SK-N-SH (cell line): ENCODE results near the gene SMIM10L1. TPM values are rescaled to one million over a fixed set of nuclear protein-coding genes. Genes with fewer than 3 reads are reported as not detected.

Experiments
- CTCF ChIA-PET: fragments of 300-600, 350-600 bp; formaldehyde crosslinking; extraction: SDS; loops from one replicate; lab custom pipeline; 2021; lab: Yijun Ruan, JAX
- POLR2A ChIA-PET: fragments of 350-600 bp; sonication (Branson Sonifier 250); formaldehyde crosslinking; extraction: SDS; loops from one replicate; lab custom pipeline; 2020; ENCODE audit warnings: antibody characterized with exemption, inconsistent platforms; lab: Yijun Ruan, JAX
- DNase-seq: peaks from one replicate; pipeline ENCODE4 v3.0.0; 2012
- H2AFZ ChIP-seq: fragments of 200-600 bp; sonication (generic); 2 replicates; pipeline ENCODE4 v1.8.1; 2016; ENCODE audit warnings: antibody characterized with exemption, mild to moderate bottlenecking, low read depth
- H3F3A ChIP-seq: fragments of 200-600 bp; sonication (generic); replicated peaks from 2 replicates; pipeline ENCODE3; 2016; ENCODE audit warnings: antibody characterized with exemption, mild to moderate bottlenecking; ENCODE audit not compliant: insufficient read depth
- H3K27ac ChIP-seq, 2 experiments: fragments of 200-500 bp in 1 of 2; fragments of 200-600 bp in 1 of 2; sonication (Bioruptor generic) in 1 of 2; sonication (generic), shearing (Covaris generic) in 1 of 2; 2 replicates each; pipeline versions ENCODE4 v1.5.1 to v1.6.1; 2014 to 2016; ENCODE audit warnings: low read depth in 2 of 2, inconsistent platforms in 1 of 2, low read length in 1 of 2, mild to moderate bottlenecking in 1 of 2, mixed read lengths in 1 of 2
- H3K27me3 ChIP-seq: fragments of 200-600 bp; sonication (generic), shearing (Covaris generic); 2 replicates; pipeline ENCODE4 v1.6.1; 2016; ENCODE audit warnings: mixed run types; ENCODE audit not compliant: insufficient read depth
- H3K36me3 ChIP-seq, 2 experiments: fragments of 200-500 bp in 1 of 2; fragments of 200-600 bp in 1 of 2; sonication (Bioruptor generic) in 1 of 2; sonication (generic) in 1 of 2; replicated peaks in 1 of 2; 2 replicates each; pipeline versions ENCODE3 to v1.5.1; 2014 to 2016; ENCODE audit warnings: low read length in 1 of 2, mild to moderate bottlenecking in 1 of 2; ENCODE audit not compliant: insufficient read depth in 2 of 2, control insufficient read depth in 1 of 2
- H3K4me1 ChIP-seq, 2 experiments: fragments of 200-500 bp in 1 of 2; fragments of 200-600 bp in 1 of 2; sonication (Bioruptor generic) in 1 of 2; sonication (generic), shearing (Covaris generic) in 1 of 2; 2 replicates each; pipeline versions ENCODE4 v1.5.1 to v1.6.1; 2014 to 2016; ENCODE audit warnings: low read depth in 1 of 2, low read length in 1 of 2, mixed run types in 1 of 2; ENCODE audit not compliant: insufficient read depth in 2 of 2, control insufficient read depth in 1 of 2
- H3K4me2 ChIP-seq: fragments of 200-600 bp; sonication (generic), shearing (Covaris generic); 2 replicates; pipeline ENCODE4 v1.6.1; 2017; ENCODE audit warnings: mixed run types
- H3K4me3 ChIP-seq, 2 experiments: fragments of 200-500 bp in 1 of 2; fragments of 200-600 bp in 1 of 2; sonication (Bioruptor generic) in 1 of 2; sonication (generic), shearing (Covaris generic) in 1 of 2; 2 replicates each; pipeline versions ENCODE4 v1.5.1 to v1.8.1; 2014 to 2016; ENCODE audit warnings: low read depth in 2 of 2, inconsistent platforms in 1 of 2, low read length in 1 of 2, mild to moderate bottlenecking in 1 of 2, mixed read lengths in 1 of 2, moderate library complexity in 1 of 2
- H3K79me2 ChIP-seq: fragments of 200-600 bp; sonication (generic); 2 replicates; pipeline ENCODE4 v1.8.1; 2017; ENCODE audit warnings: mild to moderate bottlenecking; ENCODE audit not compliant: insufficient read depth
- H3K9ac ChIP-seq: fragments of 200-600 bp; sonication (generic); 2 replicates; pipeline ENCODE4 v1.6.1; 2017; ENCODE audit warnings: mixed run types
- H3K9me2 ChIP-seq: fragments of 200-600 bp; sonication (generic); 2 replicates; pipeline ENCODE4 v1.6.1; 2017; ENCODE audit warnings: mixed run types
- H3K9me3 ChIP-seq: fragments of 200-600 bp; sonication (generic); 2 replicates; pipeline ENCODE4 v1.6.1; 2017; ENCODE audit warnings: mixed run types, mild to moderate bottlenecking, moderate library complexity
- H4K20me1 ChIP-seq: fragments of 200-600 bp; sonication (generic); 2 replicates; pipeline ENCODE4 v1.6.1; 2017; ENCODE audit warnings: mild to moderate bottlenecking, mixed run types; ENCODE audit not compliant: insufficient read depth
- CHD2 ChIP-seq: fragments of 150-350 bp; IDR thresholded peaks from 2 replicates; pipeline ENCODE4 v1.6.1; 2018; ENCODE audit warnings: low read length; ENCODE audit not compliant: partially characterized antibody
- ELF1 ChIP-seq: IDR thresholded peaks from 2 replicates; pipeline ENCODE4 v1.4.0; 2012
- EP300 ChIP-seq, 2 experiments: IDR thresholded peaks; 2 replicates each; pipeline versions ENCODE4 v1.4.0 to v1.6.1; 2012; ENCODE audit warnings: borderline replicate concordance in 1 of 2, low read depth in 1 of 2, low read length in 1 of 2
- FOXJ3 ChIP-seq: sonication (generic); formaldehyde crosslinking; IDR thresholded peaks from 2 replicates; pipeline ENCODE4 v1.5.1; 2020; ENCODE audit warnings: mild to moderate bottlenecking, missing genetic modification reagents
- FOXM1 ChIP-seq: IDR thresholded peaks from 2 replicates; pipeline ENCODE4 v1.4.0; 2012; ENCODE audit warnings: low read depth, mild to moderate bottlenecking
- GATA2 ChIP-seq: sonication (generic); formaldehyde crosslinking; IDR thresholded peaks from 2 replicates; pipeline ENCODE4 v1.5.0; 2020; ENCODE audit warnings: mild to moderate bottlenecking, missing genetic modification reagents
- MXI1 ChIP-seq: IDR thresholded peaks from 2 replicates; pipeline ENCODE4 v1.6.1; 2012; ENCODE audit warnings: mild to moderate bottlenecking, low read depth, low read length, improper control_type of control experiment
- NFIC ChIP-seq: IDR thresholded peaks from 2 replicates; pipeline ENCODE4 v1.4.0; 2012; ENCODE audit warnings: borderline replicate concordance
- NRF1 ChIP-seq: IDR thresholded peaks from 2 replicates; pipeline ENCODE4 v1.6.1; 2012; ENCODE audit warnings: low read depth, mild to moderate bottlenecking, low read length
- POLR2AphosphoS5 ChIP-seq: IDR thresholded peaks from 2 replicates; pipeline ENCODE4 v1.6.1; 2012; ENCODE audit warnings: low read depth, low read length
- RAD21 ChIP-seq: IDR thresholded peaks from 2 replicates; pipeline ENCODE4 v1.6.1; 2012; ENCODE audit warnings: mild to moderate bottlenecking, low read length
- RCOR1 ChIP-seq: fragments of 150-350 bp; IDR thresholded peaks from 2 replicates; pipeline ENCODE4 v1.6.1; 2017; ENCODE audit warnings: antibody characterized with exemption, low read length
- SIN3A ChIP-seq: IDR thresholded peaks from 2 replicates; pipeline ENCODE4 v1.6.1; 2012; ENCODE audit warnings: low read depth, mild to moderate bottlenecking, low read length, moderate library complexity, borderline replicate concordance
- TCF12 ChIP-seq: IDR thresholded peaks from 2 replicates; pipeline ENCODE4 v1.4.0; 2012
- WGBS: methylation state at CpG from one replicate; pipeline ENCODE4 v1.1.6; 2017; ENCODE audit warnings: low lambda C conversion rate; 5-methylcytosine and 5-hydroxymethylcytosine counted together
- polyA plus RNA-seq, 3 experiments: library from polyadenylated mRNA; depleted of rRNA; stranded (reverse); fragments of >200 nt; gene quantifications; 2 replicates each; pipeline ENCODE4 v1.2.3, GENCODE V29; 2012
- TF ChIP-seq, protein P1 (sequence below): fragments of 150-350 bp; IDR thresholded peaks from 2 replicates; pipeline ENCODE4 v1.6.1; 2016; ENCODE audit warnings: mild to moderate bottlenecking, low read depth, low read length
- TF ChIP-seq, protein P2 (sequence below): IDR thresholded peaks from 2 replicates; pipeline ENCODE4 v1.4.0; 2012; ENCODE audit warnings: low read depth, borderline replicate concordance
- TF ChIP-seq, protein P3 (sequence below): IDR thresholded peaks from 2 replicates; pipeline ENCODE4 v1.4.0; 2012; ENCODE audit warnings: low read depth

The SMIM10L1 gene
- polyA plus RNA-seq, 1 of the 3 experiments (the other 2 are of a cell fraction): 4.3 TPM

DNA sequence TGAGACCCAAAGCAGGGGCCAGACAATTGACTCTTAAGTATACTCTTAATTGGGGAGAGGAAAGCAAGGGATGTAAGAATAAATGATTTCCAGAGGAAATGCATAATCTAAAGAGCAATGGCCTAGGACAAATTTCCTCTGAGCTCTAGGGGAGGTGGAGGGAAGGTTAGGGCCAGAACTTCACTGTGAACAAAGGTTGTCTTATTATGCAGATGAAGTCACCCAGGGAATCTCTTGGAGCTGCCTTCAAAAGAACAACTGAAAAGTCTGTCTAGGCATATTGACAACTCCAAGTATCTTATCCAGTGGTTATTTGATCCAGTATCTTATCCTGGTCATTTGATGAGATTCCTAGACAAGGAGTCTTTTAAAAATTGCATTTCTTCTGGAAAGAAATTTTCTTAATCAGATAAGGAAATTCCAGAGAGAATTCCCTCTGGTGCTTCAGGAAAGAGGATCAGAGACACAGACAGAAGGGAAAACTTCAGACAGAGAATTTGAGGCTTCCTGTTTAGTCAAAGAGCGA, 16.5 kb upstream of the SMIM10L1 start (continued):
- TF ChIP-seq, protein P1, sequence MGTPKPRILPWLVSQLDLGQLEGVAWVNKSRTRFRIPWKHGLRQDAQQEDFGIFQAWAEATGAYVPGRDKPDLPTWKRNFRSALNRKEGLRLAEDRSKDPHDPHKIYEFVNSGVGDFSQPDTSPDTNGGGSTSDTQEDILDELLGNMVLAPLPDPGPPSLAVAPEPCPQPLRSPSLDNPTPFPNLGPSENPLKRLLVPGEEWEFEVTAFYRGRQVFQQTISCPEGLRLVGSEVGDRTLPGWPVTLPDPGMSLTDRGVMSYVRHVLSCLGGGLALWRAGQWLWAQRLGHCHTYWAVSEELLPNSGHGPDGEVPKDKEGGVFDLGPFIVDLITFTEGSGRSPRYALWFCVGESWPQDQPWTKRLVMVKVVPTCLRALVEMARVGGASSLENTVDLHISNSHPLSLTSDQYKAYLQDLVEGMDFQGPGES: no peak
- TF ChIP-seq TCF12 (no peak), POLR2AphosphoS5 (no peak), GATA2 (CRISPR knock-in tag) (no peak), ELF1 (no peak), SIN3A (no peak), NRF1 (no peak)

DNA sequence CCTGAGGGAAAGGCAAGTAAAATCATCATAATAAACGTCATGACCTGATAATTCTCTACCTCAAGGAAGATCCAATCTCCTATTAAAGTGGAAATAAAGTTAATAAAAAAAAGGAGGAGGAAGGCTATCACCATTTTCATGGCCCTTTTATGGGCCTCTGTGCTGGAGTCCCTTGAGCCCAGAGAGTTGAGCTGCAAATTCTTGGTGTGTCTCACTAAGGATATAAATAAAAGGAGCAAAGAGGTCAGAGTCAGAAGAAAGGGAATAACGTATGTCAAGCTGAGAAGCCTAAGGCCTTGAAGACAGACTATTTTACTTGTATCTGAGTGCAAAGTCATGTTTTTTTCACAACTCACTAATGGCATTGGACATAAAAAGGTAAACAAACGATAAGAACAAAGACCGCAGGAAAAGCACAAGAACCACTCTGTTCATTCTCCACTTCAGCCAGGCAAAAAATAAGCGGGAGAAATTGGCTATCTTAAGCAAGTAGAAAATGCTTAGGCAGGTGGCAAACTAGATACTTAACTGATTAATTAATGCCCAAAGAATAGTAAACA, 12.0 kb upstream of the SMIM10L1 start:
- no peaks in the 10 kb centered on the region for H3F3A ChIP-seq
- no peak overlapping the region for H2AFZ ChIP-seq
- no peaks in the 10 kb centered on the region for H3K9me2 ChIP-seq
- WGBS: 57% methylated on average over 5 of the region's 5 CpGs
- no peak for DNase-seq
- H3K9ac ChIP-seq: no peak overlapping the region
- H3K79me2 ChIP-seq: peaks cover 98% of the 10 kb centered on the region
- peaks cover 8% of the 10 kb centered on the region; the same call in 1 of the 2 replicates for H3K9me3 ChIP-seq
- no peak overlapping the region for H3K27ac ChIP-seq
- H3K4me3 ChIP-seq: no peak overlapping the region
- H3K4me1 ChIP-seq: no peaks in the 10 kb centered on the region; a peak in 1 of 4 replicates
- H4K20me1 ChIP-seq: peaks cover 29% of the 10 kb centered on the region
- POLR2A ChIA-PET: no interaction called here
- H3K4me2 ChIP-seq: no peak overlapping the region
- peaks cover 33 to 37% of the 10 kb centered on the region in 2 experiments for H3K36me3 ChIP-seq
- CTCF ChIA-PET: interaction anchor here (0.7 to 1.3 kb wide), 2 partner anchors 10 to 13 kb away, joined by 3 to 4 read pairs; no protein-coding TSS in a partner anchor
- TF ChIP-seq CHD2: no peak
- no peak for TF ChIP-seq EP300 (IDR thresholded peaks at IDR 0.05; ENCODE audit: borderline replicate concordance in 1 of 2, low read depth in 1 of 2, low read length in 1 of 2)
- TF ChIP-seq FOXJ3 (CRISPR knock-in tag): no peak
- TF ChIP-seq, protein P2, sequence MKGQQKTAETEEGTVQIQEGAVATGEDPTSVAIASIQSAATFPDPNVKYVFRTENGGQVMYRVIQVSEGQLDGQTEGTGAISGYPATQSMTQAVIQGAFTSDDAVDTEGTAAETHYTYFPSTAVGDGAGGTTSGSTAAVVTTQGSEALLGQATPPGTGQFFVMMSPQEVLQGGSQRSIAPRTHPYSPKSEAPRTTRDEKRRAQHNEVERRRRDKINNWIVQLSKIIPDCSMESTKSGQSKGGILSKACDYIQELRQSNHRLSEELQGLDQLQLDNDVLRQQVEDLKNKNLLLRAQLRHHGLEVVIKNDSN: no peak
- TF ChIP-seq FOXM1: no peak
- no peak for TF ChIP-seq RCOR1
- TF ChIP-seq NFIC: no peak
- no peak for TF ChIP-seq MXI1
- TF ChIP-seq, protein P3, sequence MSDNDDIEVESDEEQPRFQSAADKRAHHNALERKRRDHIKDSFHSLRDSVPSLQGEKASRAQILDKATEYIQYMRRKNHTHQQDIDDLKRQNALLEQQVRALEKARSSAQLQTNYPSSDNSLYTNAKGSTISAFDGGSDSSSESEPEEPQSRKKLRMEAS: no peak
- TF ChIP-seq, protein P1: no peak
- no peak for TF ChIP-seq RAD21
- TF ChIP-seq, all 33 proteins: peak for 0
- H3K27me3 ChIP-seq: no peaks in the 10 kb centered on the region
